ENCODE results near the gene MADD.

DNA sequence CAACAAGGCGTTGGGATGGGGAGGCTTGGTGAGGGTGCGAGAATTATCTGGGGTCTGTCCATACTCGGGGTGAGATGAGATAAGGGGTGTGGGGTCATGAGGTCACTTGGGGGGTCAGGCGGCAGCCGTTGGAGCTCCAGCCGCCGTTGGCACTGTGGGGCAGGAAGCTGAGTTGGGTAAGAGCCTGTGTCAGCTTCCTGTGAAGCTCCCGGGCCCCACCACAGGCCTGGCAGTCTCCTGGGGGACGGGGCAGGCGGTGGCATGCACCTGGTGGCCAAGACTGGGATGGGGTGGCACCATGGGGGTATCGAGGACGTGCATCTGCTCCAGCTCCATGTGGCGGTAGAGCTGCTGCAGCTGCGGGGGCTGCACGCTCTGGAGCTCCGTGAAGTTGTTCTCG is 89.7 kb downstream of the MADD start:
- TF ChIP-seq POLR2AphosphoS5 (IDR thresholded peaks at IDR 0.05; ENCODE audit: low read depth, low read length): no peak
- TF ChIP-seq TAF1 (IDR thresholded peaks at IDR 0.05; ENCODE audit: borderline replicate concordance, low read depth, low read length): no peak
- TF ChIP-seq POLR2A (IDR thresholded peaks at IDR 0.05; ENCODE audit: low read depth, low read length): no peak
